ENCODE measurements around the gene ZDHHC5. TPM values are rescaled to one million over a fixed set of nuclear protein-coding genes. Genes with fewer than 3 reads are reported as not detected.

ZDHHC5 gene
- total and polyA plus RNA-seq, 2 of the 4 experiments (the other 2 are of a cell fraction), result 19.4 to 45.7 TPM

- Histone ChIP-seq H3K18ac (ENCODE audit: low read depth, low read length) (no peak overlapping the region), H3K56ac (ENCODE audit: extremely low read depth, insufficient read depth, low read length) (no peak overlapping the region), H4K91ac (ENCODE audit: insufficient read depth, low read depth, low read length) (no peak overlapping the region), H3K9me3 (ENCODE audit: control insufficient read depth, insufficient read depth, low read length) (no peaks in the 10 kb centered on the region), H3K4ac (ENCODE audit: low read depth, low read length) (no peak overlapping the region), H3K23ac (ENCODE audit: low read depth, low read length) (peak overlapping the region; percentile 33), H3K4me1 (ENCODE audit: control insufficient read depth, insufficient read depth, low read length) (peaks cover 26% of the 10 kb centered on the region), H2AK5ac (ENCODE audit: low read depth, low read length) (peak overlapping the region; percentile 44; the same call in 1 of the 2 replicates), H4K8ac (ENCODE audit: low read depth in 2 of 2, low read length in 2 of 2) (no peak overlapping the region), H2AK9ac (replicated peaks; ENCODE audit: low read depth, low read length, poor library complexity) (peak overlapping the region; percentile 67), H2BK120ac (ENCODE audit: low read depth, low read length) (no peak overlapping the region), H3K27me3 (ENCODE audit: control insufficient read depth, insufficient read depth, low read length) (no peaks in the 10 kb centered on the region), H2BK5ac (ENCODE audit: low read depth, low read length, poor library complexity, severe bottlenecking) (no peak overlapping the region), H3K27ac (ENCODE audit: insufficient read depth, low read length) (no peak overlapping the region), H4K5ac (ENCODE audit: low read depth, low read length) (no peak overlapping the region), H2BK15ac (ENCODE audit: low read depth, low read length) (no peak overlapping the region), H3K9me1 (ENCODE audit: insufficient read depth, low read length) (peaks cover 12% of the 10 kb centered on the region; the same call in 1 of the 2 replicates), H2BK20ac (ENCODE audit: low read depth, low read length) (no peak overlapping the region), H3K4me3 (ENCODE audit: insufficient read depth, low read depth, low read length) (no peak overlapping the region), H3K36me3 (ENCODE audit: control insufficient read depth, insufficient read depth, low read length) (peaks cover 5% of the 10 kb centered on the region; the same call in 1 of the 2 replicates), H3K9ac (ENCODE audit: low read depth, low read length) (no peak overlapping the region), H3K14ac (replicated peaks; ENCODE audit: low read depth, low read length) (0 out of 2 replicates have a peak overlapping the region, but pooled peaks have one; percentile 41), H2AFZ (replicated peaks; ENCODE audit: low read length, poor library complexity) (peak overlapping the region; percentile 46), H3K4me2 (ENCODE audit: low read depth, low read length) (no peak overlapping the region), H3K79me1 (ENCODE audit: low read depth in 1 of 2, low read length in 2 of 2) (peaks cover 10 to 48% of the 10 kb centered on the region in 2 experiments), H4K20me1 (ENCODE audit: insufficient read depth, low read length) (peaks cover 65% of the 10 kb centered on the region)
- TF ChIP-seq ELK1 (IDR thresholded peaks at IDR 0.05; ENCODE audit: borderline replicate concordance, low read depth, low read length) (no peak), MAFK (IDR thresholded peaks at IDR 0.05; ENCODE audit: low read depth, low read length) (no peak), BHLHE40 (IDR thresholded peaks at IDR 0.05; ENCODE audit: low read depth, low read length) (no peak), CTCF (conservative IDR thresholded peaks at IDR 0.05; ENCODE audit: low read depth, low read length) (no peak), FOS (IDR thresholded peaks at IDR 0.05; ENCODE audit: low read depth, low read length) (no peak), RAD21 (IDR thresholded peaks at IDR 0.05; ENCODE audit: low read length) (no peak), CEBPB (IDR thresholded peaks at IDR 0.05; ENCODE audit: low read depth, low read length) (no peak), RFX5 (IDR thresholded peaks at IDR 0.05; ENCODE audit: low read depth, low read length) (no peak), POLR2A (IDR thresholded peaks at IDR 0.05; ENCODE audit: low read depth, low read length) (no peak), USF2 (IDR thresholded peaks at IDR 0.05; ENCODE audit: low read depth, low read length) (no peak), RCOR1 (IDR thresholded peaks at IDR 0.05; ENCODE audit: insufficient replicate concordance, low read length) (no peak), NFE2L2 (IDR thresholded peaks at IDR 0.05; ENCODE audit: low read depth, low read length) (no peak), MXI1 (IDR thresholded peaks at IDR 0.05; ENCODE audit: borderline replicate concordance, low read depth, low read length) (no peak), MAZ (IDR thresholded peaks at IDR 0.05; ENCODE audit: borderline replicate concordance, low read depth, low read length) (no peak), SMC3 (IDR thresholded peaks at IDR 0.05; ENCODE audit: low read depth, low read length) (no peak), CHD1 (IDR thresholded peaks at IDR 0.05; ENCODE audit: low read depth, low read length) (no peak)
- 17% methylated on average over 14 of the region's 23 CpGs; no CpG with 5 or more reads in 1 of the 2 experiments for WGBS, 2 experiments (ENCODE audit: extremely low coverage in 2 of 2, insufficient read length in 1 of 2)
- ChIA-PET CTCF (interaction anchor here (1.6 kb wide), 1 partner anchor 79 kb away, joined by 6 read pairs; the partner anchor contains the start of gene UBE2L6), POLR2A (ENCODE audit: unreplicated experiment) (interaction anchor here (0.5 kb wide), 1 partner anchor 64 kb away, joined by 7 read pairs; no protein-coding TSS in a partner anchor)
- ATAC-seq (ENCODE audit: low read depth), result no peak
- dilution Hi-C loops (cut with HindIII; ENCODE audit: low sequenced_read_pairs, unreplicated experiment), result no loop called here
- BruUV-seq (replicated peaks), result no TSS peak
- in situ Hi-C loops (cut with MboI; ENCODE audit: low sequenced_read_pairs), result loop anchor here (10.0 kb wide), 2 partner anchors 152 to 192 kb away; no protein-coding TSS in a partner anchor
- intact Hi-C loops (cut with micrococcal nuclease), result loop anchor here (5.0 kb wide), 1 partner anchor 875 kb away; no protein-coding TSS in a partner anchor
- no peak for DNase-seq
These were observed 21.1 kb upstream of the ZDHHC5 start for GRCh38 chr11:57646799-57647303.
